WTC11 (cell line): ENCODE data around the gene ASIC3.
A peak's percentile ranks its signal among the peaks of the same experiment; 100 is the strongest.

Source experiments
- ATF3 ChIP-seq: sonication (generic); formaldehyde crosslinking; conservative IDR thresholded peaks from 2 replicates; pipeline ENCODE4 v1.8.1; 2022; ENCODE audit warnings: mild to moderate bottlenecking, missing genetic modification reagents
- CREB1 ChIP-seq: sonication (generic); formaldehyde crosslinking; IDR thresholded peaks from 2 replicates; pipeline ENCODE4 v1.8.0; 2023; ENCODE audit warnings: mild to moderate bottlenecking, missing genetic modification reagents
- FOXP4 ChIP-seq: sonication (generic); formaldehyde crosslinking; IDR thresholded peaks from 2 replicates; pipeline ENCODE4 v1.8.0; 2022; ENCODE audit warnings: mild to moderate bottlenecking, missing genetic modification reagents
- MXD4 ChIP-seq: fragments of 250-450 bp; sonication (Bioruptor Pico); IDR thresholded peaks from 2 replicates; pipeline ENCODE4 v1.8.0; 2021; ENCODE audit warnings: mild to moderate bottlenecking, moderate library complexity, borderline replicate concordance
- USF2 ChIP-seq: sonication (generic); formaldehyde crosslinking; IDR thresholded peaks from 2 replicates; pipeline ENCODE4 v1.8.1; 2023; ENCODE audit warnings: mild to moderate bottlenecking, missing genetic modification reagents, moderate library complexity
- ZBTB21 ChIP-seq: sonication (generic); formaldehyde crosslinking; IDR thresholded peaks from 2 replicates; pipeline ENCODE4 v1.8.1; 2023; ENCODE audit warnings: mild to moderate bottlenecking, missing genetic modification reagents, borderline replicate concordance
- ZNF423 ChIP-seq: fragments of 250-450 bp; sonication (Bioruptor Pico); IDR thresholded peaks from 2 replicates; pipeline ENCODE4 v2.1.2; 2022; ENCODE audit warnings: mild to moderate bottlenecking, moderate library complexity
- TF ChIP-seq, protein P1 (sequence below): fragments of 200-600 bp; IDR thresholded peaks from 2 replicates; pipeline ENCODE4 v1.8.0; 2022; ENCODE audit warnings: antibody characterized with exemption
- TF ChIP-seq, protein P2 (sequence below): sonication (generic); formaldehyde crosslinking; IDR thresholded peaks from 2 replicates; pipeline ENCODE4 v1.8.1; 2022; ENCODE audit warnings: missing genetic modification reagents, borderline replicate concordance

- TF ChIP-seq ZNF423 (CRISPR knock-in tag) (no peak), CREB1 (no peak), USF2 (CRISPR knock-in tag) (no peak), ATF3 (CRISPR knock-in tag) (no peak), FOXP4 (CRISPR knock-in tag) (0 out of 2 replicates have a peak, but pooled peaks have one; percentile 22), ZBTB21 (CRISPR knock-in tag) (no peak), MXD4 (CRISPR knock-in tag) (no peak)
- TF ChIP-seq, protein P1, sequence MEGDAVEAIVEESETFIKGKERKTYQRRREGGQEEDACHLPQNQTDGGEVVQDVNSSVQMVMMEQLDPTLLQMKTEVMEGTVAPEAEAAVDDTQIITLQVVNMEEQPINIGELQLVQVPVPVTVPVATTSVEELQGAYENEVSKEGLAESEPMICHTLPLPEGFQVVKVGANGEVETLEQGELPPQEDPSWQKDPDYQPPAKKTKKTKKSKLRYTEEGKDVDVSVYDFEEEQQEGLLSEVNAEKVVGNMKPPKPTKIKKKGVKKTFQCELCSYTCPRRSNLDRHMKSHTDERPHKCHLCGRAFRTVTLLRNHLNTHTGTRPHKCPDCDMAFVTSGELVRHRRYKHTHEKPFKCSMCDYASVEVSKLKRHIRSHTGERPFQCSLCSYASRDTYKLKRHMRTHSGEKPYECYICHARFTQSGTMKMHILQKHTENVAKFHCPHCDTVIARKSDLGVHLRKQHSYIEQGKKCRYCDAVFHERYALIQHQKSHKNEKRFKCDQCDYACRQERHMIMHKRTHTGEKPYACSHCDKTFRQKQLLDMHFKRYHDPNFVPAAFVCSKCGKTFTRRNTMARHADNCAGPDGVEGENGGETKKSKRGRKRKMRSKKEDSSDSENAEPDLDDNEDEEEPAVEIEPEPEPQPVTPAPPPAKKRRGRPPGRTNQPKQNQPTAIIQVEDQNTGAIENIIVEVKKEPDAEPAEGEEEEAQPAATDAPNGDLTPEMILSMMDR: no peak
- TF ChIP-seq, protein P2, sequence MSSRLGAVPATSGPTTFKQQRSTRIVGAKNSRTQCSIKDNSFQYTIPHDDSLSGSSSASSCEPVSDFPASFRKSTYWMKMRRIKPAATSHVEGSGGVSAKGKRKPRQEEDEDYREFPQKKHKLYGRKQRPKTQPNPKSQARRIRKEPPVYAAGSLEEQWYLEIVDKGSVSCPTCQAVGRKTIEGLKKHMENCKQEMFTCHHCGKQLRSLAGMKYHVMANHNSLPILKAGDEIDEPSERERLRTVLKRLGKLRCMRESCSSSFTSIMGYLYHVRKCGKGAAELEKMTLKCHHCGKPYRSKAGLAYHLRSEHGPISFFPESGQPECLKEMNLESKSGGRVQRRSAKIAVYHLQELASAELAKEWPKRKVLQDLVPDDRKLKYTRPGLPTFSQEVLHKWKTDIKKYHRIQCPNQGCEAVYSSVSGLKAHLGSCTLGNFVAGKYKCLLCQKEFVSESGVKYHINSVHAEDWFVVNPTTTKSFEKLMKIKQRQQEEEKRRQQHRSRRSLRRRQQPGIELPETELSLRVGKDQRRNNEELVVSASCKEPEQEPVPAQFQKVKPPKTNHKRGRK (CRISPR knock-in tag): no peak
These were observed 38.5 kb downstream of the ASIC3 start for GRCh38 chr7:151086802-151087244.
